ENCODE measurements around the gene PSMC1.

PSMC1 gene

DNA sequence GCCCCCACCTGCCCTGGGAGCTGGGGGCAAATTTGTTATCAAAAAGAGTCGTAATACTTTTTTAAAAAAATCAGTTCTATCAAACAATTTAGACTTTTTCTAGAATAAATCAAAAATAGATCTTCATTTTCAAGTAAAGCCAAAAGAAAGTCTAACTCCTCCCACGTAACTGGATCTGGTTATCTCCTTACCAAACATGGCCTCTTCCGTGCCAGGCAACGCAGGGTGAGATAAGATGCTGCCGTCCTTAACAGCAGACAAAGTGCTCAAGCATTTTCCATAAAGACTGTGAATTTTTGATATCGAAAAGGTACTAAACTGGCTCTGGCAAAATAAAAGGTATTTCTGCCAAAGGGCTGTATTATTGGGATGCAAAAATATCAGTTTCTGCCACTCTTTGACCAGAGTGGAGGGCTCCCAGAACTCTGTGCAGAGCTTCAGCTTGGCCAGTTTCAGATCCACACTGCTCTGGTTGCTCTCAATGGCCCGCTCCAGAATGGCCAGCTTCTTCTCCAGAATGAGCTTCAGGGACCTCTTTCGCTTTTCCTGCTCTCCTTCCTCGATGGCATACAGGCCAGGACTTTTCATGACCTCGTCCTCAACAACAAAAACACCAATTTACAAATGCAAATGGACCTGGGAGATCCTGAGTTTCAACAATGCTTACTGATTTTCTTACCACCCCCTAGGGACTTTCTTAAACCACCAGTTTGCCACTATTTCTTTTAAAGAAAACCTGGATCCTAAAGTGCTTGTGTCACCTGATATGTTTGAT, 46.4 kb downstream of the PSMC1 start:
- no peak for DNase-seq

DNA sequence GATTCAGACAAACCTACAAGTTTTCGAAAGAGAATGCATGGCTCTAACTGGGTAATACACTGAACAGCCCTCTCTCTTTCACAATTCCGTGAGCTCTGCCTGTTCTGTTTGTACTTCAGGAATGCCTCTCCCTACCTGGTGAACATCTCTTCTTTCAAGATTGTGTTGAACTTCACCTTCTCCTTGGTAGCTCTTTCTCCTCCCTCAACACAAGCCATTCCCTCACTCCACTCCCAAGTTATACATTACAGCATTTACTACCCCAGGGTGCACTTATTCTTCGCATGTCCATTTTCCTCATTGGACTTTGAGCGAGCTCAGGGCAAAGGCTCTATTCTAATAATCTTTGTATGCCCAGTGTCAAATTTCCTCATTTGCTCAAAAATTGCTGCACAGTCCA, 47.1 kb downstream of the PSMC1 start:
- no peak for DNase-seq

DNA sequence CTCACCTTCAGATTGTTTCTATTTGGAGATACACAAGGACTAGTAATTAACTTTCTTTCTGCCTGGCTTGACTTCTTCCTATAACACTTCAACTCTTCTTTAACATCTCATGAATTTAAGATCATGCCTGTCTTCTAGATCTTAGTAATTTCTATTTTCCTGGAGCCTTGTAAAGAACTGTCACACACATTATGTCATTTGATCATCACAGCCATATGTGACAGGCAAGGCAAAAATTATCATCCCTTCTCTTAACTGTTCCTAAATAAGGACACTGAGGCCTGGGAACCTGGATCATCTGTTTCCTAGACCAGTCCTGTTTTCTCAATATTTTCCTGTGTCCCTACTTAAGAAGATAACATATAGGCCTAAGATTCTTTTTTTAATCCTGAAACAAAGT, 48.1 kb downstream of the PSMC1 start:
- DNase-seq = no peak

DNA sequence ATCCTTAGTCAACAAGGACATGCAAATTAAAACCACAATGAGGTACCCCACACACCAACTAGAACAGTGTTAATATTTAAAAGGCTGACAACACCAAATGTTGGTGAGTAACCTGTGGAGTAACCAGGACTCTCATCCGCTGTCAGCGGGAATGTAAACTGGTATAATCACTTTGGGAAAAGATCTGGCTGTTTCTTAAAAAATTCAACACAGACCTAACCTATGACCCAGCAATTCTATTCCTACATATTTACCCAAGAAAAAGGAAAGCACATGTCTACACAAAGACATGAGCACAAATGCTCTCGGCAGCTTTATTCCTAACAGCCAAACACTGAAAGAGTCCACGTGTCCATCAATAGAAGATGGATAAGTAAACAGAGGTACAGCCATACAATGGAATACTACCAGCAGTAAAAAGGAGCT, 48.8 kb downstream of the PSMC1 start:
- no peak for DNase-seq

DNA sequence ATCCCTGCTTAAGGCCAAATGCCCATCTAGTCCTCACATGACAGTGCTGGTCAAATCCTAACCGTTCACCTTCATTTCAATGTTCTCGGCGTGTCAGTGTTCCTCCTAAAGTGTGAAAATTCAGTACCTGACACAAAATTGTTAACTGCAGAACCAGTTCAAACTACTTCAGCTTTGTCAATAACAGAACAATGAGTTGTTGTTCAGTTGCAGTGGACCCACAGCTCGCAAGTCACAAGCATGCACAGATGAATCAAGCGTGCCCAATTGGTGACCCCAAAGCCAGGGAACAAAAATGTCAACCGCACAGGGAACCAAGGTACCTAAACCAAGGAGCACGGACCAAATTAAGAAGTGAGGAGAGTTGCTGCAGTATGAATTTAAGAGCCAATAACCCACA, 52.2 kb downstream of the PSMC1 start:
- DNase-seq = no peak

DNA sequence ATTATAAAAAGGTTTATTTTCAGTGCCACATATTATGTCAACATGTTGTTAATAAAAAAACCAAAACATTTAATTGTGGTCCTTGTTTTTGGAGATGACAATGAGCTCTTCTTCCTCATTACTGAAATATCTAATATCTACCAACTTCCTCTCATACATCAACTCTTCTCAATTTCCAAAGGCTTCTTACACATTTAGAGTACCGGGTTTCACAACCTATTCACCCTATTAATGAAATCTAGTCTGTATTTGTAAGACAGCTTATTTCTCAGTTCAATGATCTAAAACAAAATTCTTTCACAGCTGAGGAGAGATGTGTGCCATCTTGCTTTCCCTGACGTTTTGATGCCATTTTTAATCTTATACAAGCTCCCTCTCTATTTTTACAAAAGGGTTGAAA, 60.9 kb downstream of the PSMC1 start:
- DNase-seq = no peak

DNA sequence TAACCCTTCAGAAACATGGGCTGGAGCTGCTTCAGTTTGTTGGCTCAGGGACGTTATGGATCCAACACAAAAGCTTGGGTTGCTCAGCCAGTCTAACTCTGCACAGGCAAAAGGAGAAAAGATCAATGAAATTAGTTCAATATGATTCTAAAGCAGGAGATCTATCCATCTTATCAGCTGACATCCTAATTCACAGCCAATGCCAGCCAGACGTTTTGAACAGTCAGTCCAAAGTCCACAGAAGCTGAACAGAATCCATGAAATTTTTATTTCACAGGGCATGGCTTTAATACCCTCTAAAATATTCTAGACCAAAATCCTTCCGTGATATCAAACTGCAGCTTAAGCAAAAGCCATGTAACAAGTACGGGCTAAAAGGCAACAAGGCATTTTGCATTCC, 61.7 kb downstream of the PSMC1 start:
- no peak for DNase-seq

DNA sequence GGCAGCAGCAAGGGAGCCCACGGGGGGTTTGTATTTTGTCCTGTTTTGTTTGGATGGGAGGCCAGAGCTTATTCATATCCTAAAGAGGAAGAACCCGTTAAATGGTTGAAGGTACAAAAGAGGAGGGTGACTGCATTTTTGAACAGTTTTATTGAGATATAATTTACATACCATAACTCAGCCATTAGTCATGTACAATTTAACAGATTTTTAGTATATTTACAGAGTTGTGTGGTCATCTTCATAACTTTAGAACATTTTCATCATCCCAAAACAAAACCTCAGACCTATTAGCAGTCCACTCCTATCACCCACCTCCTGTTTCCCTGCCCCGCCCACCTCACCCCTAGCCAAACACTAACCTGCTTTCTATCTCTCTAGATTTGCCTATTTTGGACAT, 62.8 kb downstream of the PSMC1 start:
- DNase-seq = no peak

DNA sequence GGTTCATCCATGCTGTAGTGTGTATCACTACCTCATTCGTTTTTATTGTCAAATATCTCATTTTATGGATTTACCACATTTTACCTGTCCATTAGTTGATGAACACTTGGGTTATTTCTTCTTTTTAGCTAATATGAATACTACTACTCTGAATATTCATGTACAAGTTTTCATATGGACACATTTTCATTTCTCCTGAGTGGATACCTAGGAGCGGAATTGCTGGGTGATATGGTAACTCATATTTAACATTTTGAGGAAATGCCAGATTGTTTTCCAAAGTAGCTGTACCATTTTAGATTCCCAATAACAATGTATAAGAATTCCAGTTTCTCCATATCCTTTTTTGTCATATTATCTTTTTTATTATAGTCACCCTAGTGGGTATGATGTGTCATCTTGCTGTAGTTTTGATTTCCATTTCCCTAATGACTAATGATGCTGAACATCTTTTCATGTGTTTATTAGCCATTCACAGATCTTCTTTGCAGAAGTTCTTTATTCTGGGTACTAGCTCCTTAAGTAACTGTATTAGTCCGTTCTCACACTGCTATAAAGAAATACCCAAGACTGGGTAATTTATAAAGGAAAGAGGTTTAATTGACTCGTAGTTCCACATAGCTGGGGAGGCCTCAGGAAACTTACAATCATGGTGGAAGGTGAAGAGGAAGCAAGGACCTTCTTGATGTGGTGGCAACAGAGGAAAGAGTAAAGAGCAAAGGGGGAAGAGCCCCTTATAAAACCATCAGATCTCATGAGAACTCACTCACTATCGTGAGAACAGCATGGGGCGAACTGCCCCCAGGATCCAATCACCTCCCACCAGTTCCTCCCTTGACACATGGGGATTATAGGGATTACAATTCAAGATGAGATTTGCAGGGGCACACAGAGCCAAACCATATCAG, 63.5 kb downstream of the PSMC1 start:
- no peak for DNase-seq

DNA sequence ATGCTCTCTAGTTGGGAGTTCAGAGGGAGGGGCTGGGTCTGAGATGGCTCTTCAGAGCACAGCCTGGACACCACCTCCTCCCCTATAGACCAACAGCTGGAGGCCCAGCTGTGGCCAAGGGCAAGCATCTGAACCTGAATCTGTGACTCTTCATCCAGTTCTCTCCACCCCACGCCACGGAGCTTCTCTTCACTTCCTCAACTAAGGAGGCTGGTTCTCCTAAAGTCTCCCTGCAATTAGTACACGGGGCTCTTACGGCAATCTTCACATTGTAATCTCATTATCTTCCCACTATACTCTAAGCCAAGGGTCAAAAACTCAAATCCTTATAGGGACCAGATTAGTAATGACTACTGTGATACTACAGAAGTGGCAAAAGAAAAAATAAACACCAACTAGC, 65.5 kb downstream of the PSMC1 start:
- DNase-seq = no peak
